RPMI8226 (cell line): ENCODE measurements around the gene AMMECR1L.
"Not testable (repeated sequence)": the region's sequence is repeated elsewhere in the genome, so short reads cannot be mapped to it uniquely, and the experiment has no call there.

Experiments used
- DNase-seq: peaks from one replicate; pipeline ENCODE4 v3.0.0-alpha.2; 2015

Gene AMMECR1L

DNA sequence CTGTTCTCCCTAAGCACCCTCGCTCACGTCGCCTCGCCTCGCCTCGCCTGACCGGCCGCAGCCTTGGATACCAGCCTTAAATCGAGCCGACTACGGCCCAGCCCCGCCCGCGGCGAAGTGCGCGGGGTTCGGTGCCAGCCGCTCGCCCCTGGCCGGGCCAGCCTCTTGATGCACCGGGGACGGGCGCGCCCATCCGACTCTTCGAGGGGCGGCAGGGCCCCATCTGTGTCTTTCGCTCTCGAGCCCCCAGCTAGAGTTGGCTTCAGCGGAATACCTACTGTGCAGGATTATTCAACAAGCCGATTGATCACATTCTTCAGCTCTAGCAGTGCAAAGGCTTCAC is 808 bp upstream of the AMMECR1L start:
- DNase-seq, result not testable (repeated sequence)

DNA sequence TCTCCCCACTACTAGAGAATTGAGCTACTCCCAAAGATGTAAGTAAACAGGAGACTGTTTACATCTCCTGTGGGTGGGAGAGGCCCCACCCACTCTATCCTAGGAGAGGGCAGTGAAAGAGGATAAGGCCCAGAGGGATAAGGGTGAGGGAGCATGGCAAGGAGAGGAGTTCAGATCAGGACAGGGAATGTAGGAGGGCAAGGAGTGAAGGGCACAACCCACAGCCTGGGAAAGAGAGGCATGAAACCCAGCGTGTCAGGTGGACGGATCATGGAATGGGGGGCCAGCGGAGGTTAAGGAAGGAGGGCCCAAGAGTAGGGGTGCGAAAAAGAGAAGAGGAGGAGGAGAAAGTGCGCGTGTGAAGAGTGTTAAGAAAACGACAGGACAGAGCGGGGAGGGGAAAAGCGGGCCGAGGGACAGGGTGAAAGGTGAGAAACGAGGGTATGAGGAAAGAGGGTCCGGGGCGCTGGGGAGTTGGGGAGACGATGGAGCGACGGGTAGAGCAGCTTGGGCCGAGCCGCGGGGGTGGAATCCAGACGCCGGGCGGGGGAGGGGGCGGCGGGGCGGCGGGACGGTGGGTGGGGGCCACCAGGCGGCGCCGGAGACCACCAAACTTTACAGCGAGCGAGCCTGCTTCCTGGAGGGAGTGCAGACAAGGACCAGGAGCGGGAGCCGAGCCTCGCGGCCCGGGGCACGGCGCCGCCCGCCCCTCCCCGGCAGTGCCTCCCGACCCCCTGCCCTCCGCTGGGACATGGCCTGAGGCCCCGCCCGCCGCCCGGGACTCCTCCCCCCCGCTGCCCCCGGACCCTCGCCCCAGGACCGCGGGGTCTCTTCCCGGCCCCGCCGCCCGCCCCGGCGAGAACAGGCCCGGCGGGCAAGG is 655 bp downstream of the AMMECR1L start:
- peak; percentile 18 for DNase-seq

DNA sequence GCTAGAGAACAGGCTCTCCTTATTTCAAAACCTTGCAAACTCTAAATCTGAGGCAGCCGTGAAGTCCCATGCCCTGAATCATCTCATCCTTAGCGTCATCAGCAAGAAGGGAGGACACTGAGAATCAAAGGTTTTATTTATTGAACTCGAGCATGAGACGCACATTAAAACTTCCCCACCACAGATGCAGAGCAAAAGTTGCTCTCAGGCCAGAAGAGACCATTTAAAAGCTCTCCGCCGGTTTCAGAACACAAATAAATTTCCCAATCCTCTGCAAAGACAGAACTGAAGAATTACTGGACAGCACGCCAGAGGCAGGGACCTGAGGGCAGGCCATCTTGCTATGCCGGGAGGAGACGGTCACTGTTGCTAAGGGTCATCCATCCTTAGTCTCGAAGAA is 1.3 kb downstream of the AMMECR1L start:
- DNase-seq, result no peak

DNA sequence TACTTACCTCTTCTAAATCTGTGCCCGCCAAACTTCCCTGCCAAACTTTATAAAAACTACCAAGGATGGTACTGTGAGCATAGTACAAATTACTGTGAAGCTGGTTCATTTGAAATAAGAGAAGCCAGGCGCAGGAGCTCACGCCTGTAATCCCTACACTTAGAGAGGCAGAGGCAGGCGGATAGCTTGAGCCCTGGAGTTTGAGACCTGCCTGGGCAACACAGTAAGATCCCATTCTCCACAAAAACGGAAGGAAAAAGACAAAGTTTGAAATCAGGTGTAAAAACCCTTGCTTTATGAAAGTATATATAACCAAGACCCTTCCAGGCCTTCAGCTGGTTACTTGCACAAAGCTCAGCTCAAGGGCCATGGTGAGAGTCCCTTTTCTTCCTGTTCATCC is 5.9 kb downstream of the AMMECR1L start:
- DNase-seq, result no peak

DNA sequence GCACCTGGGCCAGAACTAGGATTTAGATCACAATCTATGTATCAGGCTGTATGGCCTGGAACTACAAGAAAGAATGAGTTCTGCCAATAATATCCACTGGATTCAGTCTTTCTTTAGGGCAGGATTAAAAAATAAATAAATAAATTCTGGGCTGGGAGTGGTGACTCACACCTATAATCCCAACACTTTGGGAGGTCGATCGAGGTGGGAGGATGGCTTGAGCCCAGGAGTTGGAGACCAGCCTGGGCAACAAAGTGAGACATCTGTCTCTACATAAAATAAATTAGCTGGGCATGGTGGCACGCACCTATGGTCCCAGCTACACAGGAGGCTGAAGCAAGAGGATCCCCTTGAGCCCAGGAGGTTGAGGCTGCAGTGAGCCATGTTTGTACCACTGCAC is 8.1 kb downstream of the AMMECR1L start:
- DNase-seq, result no peak

DNA sequence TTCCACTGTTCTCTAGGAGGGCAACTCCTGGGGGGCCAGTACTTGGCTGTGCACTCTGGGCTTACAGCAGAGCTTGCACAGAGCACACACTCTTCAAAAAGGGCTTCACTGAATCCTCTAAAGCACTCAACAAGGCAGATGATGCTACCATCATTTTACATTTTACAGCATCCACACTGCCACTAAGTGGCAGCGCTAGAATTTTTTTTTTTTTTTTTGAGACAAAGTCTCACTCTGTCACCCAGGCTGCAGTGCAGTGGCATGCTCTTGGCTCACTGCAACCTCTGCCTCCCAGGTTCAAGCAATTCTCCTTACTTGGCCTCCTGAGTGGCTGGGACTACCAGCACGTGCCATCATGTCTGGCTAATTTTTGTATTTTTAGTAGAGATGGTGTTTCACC is 8.6 kb downstream of the AMMECR1L start:
- no peak for DNase-seq

DNA sequence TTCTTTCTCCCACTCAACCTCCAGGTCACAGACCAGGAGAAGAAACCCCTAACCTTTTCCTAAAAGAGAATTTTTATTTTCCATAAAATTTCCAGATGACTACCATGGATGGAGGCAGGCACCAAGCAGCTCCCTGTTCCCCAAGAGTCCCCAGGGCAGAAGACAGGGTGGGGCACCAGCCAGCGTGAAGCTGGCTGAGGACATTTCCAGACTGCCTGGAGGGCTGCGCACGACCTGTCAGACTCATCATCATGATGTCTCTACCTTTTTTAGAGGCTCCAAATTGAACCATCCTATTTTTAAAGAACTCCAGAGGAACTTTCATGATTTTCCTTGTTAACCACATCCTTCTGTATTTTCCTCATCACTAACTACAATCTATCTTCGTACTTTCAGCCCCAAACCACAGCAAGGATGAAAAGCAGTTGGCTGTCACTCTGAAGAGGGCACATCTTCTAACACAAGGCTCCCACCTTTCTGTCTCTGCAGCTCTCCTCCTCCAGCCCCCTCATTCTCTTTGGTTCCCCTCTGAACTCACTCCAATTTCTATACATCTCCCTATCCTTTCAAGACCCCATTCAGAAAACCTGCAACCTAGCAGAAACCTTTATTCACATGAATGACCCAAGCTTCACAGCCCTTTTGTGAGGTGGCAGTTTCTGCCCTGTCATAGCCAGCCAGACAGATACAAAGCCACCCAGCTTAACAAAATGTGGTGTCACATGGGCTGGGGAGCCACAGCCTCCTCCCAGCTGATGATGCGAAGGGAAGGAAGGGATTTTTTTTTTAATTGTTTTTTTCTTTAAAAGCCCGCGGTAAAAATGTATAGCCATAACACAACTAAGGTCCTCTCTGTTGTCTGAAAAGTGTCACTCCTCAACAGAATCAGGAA is 11.1 kb downstream of the AMMECR1L start:
- no peak for DNase-seq

DNA sequence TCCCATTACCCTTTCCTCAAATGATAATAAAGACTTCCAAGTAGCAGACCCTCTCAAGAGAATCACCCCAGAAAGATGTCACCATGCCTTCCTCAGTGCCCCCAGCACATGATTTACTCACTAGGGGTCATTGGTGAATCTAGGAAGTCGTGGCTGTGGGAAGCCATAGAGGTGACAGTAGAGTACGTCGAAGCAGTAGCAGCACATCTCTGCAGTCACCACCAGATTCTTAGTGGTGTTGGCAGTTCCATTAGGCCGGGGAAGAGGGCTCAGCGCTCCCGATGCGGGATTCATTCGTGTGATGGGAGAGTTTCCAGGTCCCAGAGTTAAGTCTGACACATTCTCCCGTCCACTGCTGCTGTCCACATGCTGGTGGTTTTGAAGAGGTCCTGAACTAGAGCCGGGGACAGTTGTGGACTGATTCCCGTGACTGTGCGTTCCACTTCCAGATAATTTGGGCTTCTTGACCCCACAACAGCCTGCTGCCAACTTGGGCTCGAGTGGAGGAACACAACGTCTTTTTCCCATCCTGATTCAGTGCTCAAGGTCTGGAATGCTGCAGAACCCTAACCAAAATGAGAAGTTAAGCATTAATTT is 12.0 kb downstream of the AMMECR1L start:
- DNase-seq, result no peak

DNA sequence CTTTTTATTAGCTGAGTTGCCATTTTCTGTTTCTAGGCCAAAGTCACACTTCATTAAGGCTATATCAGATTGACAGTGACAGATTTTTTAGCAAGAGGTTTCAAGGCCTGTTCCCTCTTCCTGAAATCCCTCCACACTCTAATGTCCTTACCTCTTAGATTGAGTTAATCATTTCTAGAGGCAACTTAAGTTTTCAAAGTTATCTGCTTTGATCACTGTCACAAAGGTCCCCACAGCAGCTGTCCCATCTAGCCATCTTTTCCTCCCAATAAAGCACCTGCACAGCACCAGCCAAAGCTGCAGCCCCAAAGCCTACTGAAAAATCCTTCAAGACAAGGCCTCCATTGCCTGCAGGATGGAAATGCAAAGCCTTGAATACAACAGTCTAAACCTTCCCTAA is 13.4 kb downstream of the AMMECR1L start:
- no peak for DNase-seq

DNA sequence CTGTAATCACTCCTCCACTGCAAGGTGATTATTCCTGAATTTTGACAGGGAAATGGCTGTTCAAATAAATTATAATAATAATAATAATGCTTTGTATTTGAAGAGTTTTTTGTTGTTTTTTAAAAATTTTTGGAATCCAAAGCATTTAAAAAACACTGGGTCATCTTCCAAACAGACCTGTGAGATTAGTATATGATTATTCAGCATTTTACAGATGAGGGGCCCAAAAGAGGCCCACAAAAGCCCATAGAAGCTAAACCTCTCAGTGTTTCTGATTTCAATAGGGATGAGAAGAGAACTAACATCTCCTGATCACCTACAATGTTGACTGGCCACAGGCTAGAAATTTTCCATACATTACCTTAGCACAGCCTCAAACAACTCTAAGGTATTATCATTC is 19.8 kb downstream of the AMMECR1L start:
- no peak for DNase-seq

DNA sequence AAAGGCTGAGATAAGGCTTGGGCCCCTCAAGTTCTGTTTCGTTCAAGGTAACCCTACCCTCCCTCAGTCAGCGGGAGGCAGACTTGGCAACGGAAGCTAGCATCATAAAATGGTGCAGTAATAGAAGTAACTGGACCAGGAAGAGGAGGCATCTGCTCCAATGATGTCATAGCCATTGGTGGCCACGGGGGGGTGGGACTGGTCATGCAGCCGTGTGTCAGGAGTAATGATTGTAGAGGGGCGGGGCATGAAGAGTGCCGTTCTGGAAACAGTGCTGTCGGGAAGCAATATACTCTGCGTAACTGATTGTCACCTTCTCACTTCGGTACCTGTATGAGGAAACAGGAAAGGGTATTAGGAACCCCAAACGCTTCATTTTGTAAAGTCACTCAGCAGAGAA is 20.9 kb downstream of the AMMECR1L start:
- no peak for DNase-seq

DNA sequence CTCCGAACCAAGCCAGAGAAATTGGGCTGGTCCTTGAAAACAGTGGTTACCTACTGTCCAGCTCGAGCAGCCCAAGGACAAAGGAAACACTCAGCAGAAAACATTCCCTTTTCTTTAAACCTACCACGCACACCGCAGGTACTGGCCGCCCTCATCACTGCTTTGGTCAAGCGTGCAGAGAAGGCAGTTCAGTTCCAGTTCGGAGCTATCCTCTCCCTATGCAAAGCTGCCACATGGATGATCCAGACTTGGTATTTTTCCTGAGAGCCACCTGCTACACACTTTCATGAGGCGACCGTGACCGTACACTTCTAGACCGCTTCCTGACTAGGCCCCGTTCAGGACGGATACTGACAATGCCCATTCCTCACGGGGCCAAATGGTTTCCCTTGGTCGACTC is 23.5 kb downstream of the AMMECR1L start:
- DNase-seq, result no peak

DNA sequence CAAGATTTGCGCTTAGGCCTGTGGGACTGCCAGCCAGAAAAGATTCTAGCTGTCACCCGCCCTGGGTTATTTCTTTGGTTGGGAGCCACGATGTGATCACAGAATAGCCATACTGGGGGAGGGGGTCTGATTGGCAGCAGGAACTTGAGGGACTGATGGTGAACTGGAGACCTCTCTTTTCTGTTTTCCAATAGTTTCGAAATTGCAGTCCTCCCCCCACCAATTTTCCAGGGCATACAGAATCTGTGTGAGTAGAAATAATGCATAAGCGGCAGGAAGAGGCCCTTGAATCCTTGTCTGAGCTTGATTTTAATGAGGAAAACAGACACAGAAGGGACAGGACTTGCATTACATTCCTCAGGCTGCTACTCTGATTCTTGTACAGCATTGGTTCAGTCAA is 25.6 kb downstream of the AMMECR1L start:
- DNase-seq, result no peak

DNA sequence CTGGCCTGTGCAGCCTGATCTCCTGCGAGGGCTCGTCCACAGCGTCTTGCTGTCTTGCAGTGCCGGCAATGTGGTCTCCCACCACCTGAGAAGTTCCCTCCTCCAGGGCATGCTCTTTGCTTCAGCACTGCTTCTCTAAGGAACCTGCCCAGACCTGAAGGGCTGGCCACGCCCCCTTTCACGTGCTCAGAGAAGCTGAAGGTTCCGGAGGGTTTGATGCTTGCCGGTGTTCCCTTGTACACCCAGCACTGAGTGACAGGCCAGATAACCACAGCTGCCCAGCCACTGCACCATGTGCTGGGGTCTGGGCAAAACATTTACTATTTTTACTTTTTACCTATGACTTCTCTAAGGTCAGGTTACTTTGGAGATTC is 26.1 kb downstream of the AMMECR1L start:
- peak; percentile 85 for DNase-seq

DNA sequence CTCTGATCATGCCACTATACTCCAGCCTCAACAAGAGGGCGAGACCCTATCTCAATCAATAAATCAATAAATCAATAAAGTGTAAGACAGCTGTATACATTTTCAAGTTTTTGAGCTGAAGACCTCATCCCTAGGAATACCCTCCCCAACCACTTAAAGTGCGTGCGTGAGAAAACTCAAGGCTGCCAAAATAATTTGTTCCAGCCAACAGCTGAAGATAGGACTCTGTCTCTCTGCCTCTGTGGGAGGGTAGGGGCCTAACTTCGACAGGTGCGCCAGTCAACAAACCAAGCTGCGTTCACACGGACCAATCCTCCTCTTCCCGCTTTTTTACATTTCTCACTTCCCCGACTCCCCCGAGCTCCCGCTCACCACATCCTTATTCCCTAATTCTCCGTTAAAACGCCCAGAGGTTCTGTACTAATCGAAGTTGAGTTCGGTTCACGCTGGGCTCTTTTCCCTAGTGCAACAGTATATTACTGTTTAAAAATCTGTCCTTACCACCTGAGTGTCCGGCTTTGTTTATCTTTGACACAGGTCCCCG is 28.4 kb downstream of the AMMECR1L start:
- DNase-seq, result peak; percentile 57

DNA sequence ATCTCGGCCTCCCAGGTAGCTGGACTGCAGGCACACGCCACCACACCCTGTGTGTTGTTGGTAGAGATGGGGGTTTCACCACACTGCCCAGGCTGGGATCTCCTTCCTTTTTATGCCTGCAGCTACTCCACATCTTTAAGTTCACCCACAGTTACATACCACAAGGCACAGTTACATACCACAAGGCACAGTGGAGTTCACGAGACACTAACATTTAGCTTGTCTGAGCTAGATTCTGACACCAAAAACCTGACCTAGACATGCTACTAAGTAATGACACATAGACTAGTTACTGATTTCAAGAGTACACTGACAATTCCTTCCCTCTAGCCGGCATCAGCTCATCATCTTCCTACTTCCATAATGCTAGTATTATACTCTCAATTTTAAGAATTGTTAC is 32.1 kb downstream of the AMMECR1L start:
- DNase-seq, result no peak

DNA sequence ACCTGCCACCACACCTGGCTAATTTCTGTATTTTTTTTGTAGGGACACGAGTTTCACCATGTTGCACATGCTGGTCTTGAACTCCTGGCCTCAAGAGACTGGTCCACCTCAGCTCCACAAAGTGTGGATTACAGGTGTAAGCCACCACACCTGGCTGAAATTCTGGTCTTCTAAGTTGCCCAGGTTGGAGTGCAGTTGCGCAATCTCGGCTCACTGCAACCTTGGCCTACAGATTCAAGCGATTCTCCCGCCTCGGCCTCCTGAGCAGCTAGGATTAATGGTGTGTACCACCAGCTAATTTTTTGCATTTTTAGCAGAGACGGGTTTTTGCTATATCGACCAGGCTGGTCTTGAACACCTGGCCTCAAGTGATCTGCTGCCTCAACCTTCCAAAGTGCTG is 33.4 kb downstream of the AMMECR1L start:
- DNase-seq, result no peak

DNA sequence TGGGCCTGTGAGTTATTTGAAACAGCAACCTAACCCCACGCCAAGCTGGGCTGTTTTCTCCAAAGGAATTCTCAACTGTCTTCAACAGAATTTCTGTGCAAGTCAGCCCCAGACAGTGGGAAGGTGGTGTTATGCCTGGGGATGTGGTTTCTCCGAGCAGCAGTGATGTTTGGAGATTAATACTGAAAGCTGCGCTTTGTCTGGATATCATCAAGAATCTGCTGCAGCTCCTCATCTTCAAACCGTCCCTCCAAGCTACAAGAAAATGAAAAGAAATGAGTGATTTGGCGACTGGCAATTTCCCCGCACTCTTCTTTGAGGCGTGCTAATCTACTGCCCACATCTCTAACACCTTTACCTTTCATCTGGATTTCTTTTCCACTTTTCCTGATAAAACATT is 37.8 kb downstream of the AMMECR1L start:
- no peak for DNase-seq

DNA sequence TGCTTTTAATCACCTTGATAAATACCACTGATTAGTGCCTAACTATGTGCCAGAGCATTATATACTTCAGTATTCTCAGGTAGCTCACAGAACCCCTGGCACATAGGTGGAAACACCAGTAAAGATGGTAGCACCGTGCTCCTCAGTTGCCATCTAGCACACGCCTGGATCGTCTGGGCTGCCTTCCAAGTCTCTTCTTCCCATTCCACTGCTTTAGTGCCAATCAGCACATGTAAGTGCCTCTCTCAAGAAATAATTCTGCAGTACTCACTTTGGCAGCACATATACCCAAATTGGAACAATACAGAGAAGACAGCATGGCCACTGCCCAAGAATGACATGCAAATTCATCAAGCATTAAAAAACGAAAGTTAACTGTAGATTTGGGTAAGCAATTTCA is 40.8 kb downstream of the AMMECR1L start:
- no peak for DNase-seq

DNA sequence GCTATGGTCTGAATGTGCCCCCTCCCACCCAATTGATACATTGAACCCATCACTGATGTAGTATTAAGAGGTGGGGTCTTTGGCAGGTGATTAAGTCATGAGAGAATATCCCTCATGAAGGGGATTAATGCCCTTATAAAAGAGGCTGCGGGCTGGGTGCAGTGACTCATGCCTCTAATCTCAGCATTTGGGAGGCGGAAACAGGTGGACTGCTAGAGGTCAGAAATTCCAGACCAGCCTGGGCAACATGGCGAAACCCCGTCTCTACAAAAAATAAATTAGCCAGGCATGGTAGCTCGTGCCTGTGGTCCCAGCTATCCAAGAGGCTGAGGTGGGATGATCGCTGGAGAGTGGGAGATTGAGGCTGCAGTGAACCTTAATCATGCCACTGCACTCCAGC is 42.1 kb downstream of the AMMECR1L start:
- DNase-seq, result no peak

DNA sequence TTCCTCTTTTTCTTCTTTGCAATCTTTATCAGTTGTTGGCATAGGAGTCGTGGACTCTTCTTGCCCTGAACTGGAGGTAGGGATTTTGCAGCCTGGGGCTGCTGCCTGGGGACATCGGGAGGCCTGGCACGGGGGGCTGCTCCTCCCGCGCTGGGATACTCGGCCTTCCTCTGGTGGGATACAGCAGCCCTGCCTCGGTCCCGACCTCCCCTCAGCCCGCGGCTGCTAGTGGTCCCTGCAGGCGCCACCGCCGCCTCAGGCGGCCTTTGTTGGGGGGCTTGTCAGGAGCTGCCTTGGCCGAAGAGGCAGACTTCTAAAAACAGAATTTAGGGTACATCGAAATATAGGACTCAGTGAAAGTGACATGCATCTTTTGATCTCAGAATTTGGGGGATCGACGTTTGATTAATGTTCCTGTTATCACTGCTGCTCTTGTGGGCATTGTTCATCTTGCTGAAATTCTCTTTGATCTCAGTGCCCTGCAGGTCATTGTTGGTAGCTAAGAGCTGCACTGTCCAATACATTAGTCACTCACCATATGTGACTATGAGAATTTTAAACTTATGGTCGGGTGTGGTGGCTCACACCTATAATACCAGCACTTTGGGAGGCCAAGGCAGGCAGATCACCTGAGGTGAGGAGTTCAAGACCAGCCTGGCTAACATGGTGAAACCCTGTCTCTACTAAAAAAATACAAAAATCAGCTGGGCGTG is 44.1 kb downstream of the AMMECR1L start:
- no peak for DNase-seq

DNA sequence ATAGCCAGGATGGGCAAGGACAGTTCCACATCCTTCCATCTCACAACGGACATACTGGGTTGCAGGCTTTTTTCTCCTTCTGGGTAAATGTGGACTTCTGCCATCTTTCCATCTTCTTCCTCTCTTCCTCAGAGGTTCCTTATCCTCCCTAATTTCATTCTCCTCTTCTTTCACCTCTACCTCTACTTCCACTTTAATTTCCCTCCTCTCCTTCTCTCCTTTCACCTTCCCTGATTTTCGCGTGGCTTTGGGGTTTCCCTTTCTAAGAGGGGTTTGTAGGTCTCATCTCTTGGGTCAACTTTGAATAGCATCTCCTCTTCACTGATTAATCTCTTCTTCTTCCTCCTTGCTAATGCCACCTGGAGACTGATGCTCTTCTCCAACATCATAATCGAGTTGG is 44.9 kb downstream of the AMMECR1L start:
- DNase-seq, result no peak

DNA sequence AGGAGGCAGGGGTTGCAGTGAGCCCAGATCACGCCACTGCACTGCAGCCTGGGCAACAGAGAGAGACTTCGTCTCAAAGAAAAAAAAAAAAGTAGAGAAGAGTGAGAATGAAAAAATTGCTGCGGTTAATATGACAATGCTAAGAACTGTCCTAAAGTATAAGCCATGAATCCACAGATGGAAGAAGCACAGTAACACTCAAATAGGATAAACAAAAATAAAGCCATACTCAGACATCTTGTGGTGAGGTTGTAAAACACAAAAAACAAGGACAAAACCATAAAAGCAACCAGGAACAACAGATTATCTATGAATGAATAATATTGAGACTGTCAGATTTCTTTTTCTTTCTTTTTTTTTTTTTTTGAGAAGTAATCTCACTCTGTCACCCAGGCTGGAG is 50.8 kb downstream of the AMMECR1L start:
- DNase-seq, result no peak
